D721Med (cell line): ENCODE data around the gene TGM2.

Source experiments
- DNase-seq: peaks from one replicate; pipeline ENCODE4 v3.0.0; 2011; ENCODE audit warnings: low spot score; ENCODE audit not compliant: insufficient read length
- FAIRE-seq: peaks from 2 replicates; lab custom pipeline; 2011; peaks lifted over from hg19 to GRCh38; lab: Jason Lieb, UNC
- TF ChIP-seq, protein P1 (sequence below): IDR thresholded peaks from 2 replicates; pipeline ENCODE4 v1.5.1; 2012; ENCODE audit warnings: mild to moderate bottlenecking, control low read depth; ENCODE audit not compliant: insufficient read depth; ENCODE audit errors: missing control alignments

TGM2 gene

DNA sequence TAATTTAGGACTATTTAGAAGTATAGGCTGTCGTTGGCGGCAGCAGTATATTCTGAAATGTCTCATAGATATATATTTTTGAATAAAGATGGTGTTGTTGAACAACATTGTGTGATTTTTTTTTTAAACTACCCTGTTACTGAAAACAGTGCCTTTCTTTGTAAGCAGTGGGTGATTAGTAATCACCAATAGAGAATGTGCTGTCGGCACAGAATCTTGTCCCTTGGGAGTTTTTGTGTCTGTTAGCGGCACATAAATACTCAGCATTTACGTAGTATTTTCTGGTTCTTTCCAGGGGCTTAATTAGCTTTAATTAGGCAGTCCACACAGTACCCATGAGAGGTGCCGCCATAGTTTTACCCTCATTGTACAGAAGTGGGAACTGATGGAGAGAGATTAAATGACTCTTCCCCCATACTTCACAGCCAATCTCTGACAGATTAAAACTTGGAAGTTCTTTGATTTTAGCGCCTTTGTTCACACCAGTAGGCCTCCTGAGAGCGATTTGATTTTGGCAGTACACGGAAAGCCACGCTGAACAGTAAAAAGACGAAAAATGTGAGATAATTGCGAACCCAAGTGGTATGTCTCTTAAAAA is 72.7 kb downstream of the TGM2 start:
- DNase-seq (no peak), FAIRE-seq (no peak)
- TF ChIP-seq, protein P1, sequence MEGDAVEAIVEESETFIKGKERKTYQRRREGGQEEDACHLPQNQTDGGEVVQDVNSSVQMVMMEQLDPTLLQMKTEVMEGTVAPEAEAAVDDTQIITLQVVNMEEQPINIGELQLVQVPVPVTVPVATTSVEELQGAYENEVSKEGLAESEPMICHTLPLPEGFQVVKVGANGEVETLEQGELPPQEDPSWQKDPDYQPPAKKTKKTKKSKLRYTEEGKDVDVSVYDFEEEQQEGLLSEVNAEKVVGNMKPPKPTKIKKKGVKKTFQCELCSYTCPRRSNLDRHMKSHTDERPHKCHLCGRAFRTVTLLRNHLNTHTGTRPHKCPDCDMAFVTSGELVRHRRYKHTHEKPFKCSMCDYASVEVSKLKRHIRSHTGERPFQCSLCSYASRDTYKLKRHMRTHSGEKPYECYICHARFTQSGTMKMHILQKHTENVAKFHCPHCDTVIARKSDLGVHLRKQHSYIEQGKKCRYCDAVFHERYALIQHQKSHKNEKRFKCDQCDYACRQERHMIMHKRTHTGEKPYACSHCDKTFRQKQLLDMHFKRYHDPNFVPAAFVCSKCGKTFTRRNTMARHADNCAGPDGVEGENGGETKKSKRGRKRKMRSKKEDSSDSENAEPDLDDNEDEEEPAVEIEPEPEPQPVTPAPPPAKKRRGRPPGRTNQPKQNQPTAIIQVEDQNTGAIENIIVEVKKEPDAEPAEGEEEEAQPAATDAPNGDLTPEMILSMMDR: no peak

DNA sequence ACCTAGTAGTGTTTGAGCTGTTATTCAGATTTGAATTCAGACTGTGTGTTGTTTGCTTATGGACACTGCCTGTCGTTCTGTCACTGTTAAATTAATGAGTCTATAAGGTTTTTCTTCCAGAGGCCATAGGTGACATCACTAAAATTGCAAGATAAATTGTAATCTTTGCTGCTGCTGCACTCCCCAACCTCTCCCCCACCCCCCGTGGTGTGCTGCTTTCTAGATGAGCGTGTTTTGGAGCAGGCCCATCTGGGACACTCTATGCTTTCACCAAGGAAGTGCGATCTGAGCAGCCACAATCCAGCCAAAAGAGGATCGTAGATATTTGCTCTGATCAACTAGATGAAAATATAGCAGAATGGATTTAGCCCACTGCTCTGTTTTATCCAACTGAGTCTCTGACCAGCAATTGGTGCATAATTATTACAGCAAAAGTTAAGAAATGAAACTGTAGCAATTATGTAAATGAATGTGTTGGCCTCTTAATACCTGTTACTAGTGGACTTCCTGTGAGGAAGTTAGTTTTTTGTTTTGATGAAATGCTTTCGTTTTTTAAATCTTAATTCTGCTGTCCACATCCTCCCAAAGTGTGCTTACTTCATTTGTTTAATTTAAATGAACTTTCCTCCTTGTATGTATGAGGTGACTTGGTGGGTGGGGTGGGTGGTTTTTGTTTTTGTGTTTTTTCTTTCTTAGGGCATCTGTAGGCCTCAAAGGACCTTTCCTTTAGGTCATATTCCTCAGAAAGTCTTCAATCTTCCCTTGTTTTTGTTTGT is 73.4 kb downstream of the TGM2 start:
- no peak for FAIRE-seq
- TF ChIP-seq, protein P1: no peak
- no peak for DNase-seq

DNA sequence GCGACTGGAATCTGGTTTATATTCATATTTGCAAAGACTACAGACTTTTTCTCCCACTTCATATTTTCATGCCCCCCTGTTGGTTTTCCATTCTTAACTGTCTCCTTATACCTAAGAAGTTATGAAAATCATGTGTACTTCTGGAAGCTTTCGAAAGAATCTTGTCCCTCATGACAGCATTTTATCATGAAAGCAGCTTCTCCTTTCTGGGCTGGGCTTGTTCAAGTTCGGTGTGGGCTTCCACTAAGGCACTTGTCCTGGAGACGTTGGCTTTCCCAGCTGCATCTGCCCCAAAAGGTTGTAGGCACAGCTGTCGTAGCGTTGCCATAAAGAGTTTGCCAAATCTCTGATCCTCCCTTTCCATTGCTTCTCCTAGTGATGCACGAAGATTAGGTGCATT is 75.0 kb downstream of the TGM2 start:
- DNase-seq (no peak), FAIRE-seq (no peak)
- TF ChIP-seq, protein P1: no peak

DNA sequence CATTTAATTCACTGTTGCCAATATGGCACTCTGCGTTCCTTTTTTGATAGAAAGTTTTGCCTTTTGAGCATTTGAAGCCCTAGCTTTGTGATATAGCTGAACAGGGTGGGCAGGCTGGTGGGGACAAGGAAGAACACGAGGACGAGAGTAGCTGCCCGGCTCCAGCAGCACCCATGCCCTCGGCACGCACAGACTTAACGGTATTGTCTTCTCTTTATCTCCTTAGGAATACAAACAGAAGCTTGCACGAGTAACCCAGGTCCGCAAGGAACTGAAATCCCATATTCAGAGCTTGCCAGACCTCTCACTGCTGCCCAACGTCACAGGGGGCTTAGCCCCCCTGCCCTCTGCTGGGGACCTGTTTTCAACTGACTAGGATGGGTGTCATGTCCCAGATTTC is 75.6 kb downstream of the TGM2 start:
- no peak for DNase-seq
- TF ChIP-seq, protein P1: no peak
- FAIRE-seq: no peak

DNA sequence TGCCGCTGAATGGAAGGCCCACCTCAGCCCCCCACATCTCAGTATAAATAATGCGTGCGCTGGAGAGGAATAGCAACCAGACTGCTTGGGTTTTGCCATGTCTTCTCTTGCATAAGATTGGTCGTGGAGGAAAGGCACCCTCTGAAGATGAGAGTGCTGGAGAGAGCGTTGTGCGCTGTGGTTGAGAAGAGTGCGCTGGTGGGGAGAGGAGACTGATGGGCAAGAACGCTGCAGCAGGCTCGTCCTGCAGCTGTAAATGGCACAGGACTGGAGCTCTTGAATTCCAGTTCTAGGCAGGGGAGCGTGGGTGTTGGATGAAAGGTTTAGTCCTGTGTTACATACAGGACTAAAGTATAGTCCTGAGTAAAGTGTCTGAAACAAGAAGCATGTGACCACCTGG is 80.0 kb downstream of the TGM2 start:
- DNase-seq (no peak), FAIRE-seq (no peak)

DNA sequence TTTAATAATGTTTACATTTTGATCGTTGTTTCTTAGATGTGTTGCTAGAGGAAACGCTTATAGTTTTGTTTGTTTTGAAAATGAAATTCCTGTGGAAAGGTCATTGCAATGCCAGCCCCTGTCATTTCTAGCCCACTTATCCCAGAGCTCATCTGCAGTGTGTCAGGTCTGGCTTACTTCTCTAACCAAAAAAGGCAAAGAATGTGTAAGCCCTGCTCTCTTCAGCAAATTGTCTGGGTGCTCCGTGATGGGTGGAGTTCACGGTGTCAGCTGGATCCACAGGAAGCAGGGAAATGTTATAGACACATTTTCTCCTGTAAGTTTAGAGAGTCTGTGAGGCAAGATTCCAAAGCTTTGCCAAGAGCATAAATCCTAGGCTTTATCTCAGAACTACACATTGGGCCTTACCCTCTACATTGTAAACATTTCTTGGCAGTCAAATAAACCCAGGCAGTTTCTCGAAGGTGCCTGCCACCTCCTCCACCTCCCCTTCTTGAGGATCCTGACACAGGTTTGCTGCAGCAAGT is 80.6 kb downstream of the TGM2 start:
- no peak for FAIRE-seq
- TF ChIP-seq, protein P1: no peak
- no peak for DNase-seq

More for the DNA sequence above, 80.0 kb downstream of the TGM2 start:
- TF ChIP-seq, protein P1: no peak

DNA sequence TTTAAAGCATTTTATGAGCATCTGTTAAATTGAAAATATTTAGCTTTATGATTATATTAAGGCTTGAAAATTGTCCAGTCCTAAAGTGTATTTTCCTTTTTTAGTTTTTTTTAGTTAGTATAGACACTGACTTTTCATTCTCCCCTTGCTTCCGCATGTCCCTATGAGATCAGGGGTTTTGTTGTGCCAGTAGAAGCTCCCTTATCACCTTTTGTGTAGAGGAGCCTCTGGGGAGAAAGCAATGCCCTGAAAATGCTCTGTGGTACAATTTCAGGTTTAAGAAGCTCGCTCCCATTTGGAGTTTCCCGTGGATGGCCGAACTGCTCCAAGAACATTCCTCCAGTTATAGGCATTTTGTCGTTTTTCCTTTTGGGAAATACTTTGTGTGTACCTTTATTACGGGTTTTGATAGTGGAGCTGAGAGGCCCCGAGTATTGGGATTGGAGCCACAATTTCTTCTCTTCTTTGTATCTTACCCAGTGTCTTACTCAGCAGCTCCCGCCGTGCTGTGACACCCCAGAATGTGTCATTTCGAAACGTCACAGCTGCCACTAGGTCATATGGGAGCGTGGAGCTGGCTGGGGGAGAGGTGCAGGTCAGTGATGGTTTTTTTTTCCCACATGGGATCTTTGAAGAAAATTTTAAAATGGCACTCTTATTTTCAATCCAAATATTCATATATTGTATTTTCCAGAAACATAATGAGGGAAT is 81.6 kb downstream of the TGM2 start:
- FAIRE-seq (no peak), DNase-seq (no peak)
- TF ChIP-seq, protein P1: no peak
